Amniotic stem cell (primary cell): ENCODE results near the gene DNAJB1.
"Not testable (repeated sequence)": the region's sequence is repeated elsewhere in the genome, so short reads cannot be mapped to it uniquely, and the experiment has no call there.

ENCODE experiments used
- DNase-seq: peaks from one replicate; lab custom pipeline; 2025; lab: John Stamatoyannopoulos, UW

The DNAJB1 gene

DNA sequence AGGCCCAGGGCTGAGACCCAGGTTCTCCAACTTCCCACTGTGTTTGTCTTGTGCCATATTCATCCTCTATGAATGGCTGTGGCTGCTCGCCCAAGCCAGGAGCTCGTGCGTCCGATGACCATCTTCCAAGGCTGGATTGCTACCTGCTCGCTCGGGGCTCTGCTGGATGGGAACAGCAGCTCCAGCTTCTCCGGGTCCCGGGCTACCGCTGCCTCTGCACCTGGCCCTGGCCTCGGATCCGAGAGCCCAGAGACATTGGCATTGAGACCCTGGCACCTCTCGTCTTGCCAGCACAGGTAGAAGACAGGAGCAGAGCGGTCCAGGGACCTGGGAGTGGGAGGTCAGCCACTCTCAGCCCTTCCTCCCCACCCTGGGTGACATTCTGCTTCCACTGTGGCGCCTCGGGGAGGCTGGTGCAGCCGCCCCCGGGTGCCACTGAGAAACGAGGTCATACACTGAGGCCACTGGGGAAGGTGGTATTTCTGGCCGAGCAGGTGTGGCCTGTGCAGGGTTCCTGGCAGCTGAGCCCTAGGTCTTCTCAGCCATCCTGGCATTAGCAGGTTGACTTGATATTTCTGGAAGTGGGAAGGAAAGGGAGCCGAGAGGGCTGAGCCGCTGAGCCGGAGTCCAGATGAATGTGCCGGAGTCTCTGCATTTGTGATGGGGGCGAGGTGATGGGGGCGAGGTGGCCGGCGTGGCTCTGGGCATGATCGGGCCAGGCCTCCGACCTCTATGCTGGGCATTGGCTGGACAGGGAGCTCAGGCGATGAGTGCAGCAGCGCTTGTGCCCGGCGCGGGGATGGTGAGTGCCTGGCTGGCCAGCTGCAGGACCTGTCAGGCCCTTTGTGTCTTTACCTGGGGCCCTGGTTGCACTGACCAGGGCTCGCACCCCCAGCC is 35.1 kb upstream of the DNAJB1 start:
- no peak for DNase-seq

DNA sequence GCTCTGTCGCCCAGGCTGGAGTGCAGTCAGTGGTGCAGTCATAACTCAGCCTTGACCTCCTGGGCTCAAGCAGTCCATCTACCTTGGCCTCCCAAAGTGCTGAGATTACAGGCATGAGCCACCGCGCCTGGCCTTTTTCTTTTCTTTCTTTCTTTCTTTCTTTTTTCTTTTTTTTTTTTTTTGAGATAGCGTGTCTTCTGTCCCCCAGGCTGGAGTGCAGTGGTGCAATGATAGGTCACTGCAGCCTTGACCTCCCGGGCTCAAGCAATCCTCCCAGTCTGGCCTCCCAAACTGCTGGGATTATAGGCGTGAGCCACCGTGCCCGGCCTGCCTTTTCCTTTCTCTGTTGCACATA is 33.8 kb upstream of the DNAJB1 start:
- DNase-seq = not testable (repeated sequence)

DNA sequence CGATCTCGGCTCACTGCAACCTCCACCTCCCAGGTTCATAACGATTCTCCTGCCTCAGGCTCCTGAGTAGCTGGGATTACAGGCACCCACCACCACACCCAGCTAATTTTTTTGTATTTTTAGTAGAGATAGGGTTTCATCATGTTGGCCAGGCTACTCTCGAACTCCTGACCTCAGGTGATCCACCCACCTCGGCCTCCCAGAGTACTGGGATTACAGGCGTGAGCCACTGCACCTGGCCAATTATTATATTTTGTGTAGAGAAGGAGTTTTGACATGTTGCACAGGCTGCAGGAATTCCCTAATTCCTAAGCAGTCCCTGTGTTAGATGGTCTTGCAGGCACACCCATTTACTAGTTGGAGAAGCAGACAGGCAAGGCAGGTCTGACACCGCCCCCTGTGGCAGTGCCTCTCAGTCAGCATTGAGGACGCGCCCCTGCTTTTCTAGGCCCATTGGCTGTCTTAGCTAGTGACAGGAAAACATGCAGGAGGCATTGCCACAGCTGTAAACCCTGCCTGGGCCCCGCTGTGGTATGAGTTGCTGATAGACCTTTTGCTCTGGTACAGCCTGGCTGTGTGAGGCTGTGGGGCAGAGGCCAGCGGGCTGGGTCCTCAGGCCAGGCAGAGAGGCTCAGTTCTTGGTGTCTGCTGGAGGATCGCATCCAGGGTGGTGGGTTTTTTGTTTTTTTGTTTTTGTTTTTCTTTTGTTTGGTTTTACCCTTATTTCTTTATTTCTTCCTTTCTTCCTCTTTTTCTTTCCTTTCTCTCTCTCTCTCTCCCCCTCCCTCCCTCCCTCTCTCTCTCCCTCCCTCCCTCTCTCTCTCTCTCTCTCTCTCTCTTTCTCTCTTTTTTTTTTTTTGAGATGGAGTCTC is 33.2 kb upstream of the DNAJB1 start:
- DNase-seq = not testable (repeated sequence)

DNA sequence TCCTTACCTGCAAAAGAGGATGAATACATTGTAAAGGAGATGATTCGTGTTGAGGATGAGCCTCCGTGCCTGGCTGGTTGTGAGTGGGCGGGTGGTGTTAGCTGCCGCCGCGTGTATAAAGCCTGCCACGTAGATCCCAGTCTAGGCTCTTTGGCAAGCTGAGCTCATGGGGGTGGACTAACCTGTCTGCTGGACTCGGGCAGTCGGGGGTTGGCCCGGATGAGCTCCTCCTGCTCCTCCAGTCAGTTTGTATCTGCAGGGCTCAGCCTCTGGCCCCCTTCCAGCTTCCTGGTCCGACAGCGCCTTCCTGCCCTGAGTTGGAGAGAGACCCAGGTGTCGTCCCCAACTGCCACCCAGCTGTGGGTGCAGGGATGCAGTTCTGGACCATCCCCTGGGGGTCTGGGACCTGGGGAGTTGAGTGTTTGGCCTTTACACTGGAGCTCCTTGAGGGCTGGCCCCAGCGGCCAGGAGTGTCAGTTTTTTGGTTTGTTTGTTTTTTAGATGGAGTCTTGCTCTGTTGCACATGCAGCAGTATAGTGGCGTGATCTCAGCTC is 32.1 kb upstream of the DNAJB1 start:
- DNase-seq = no peak

DNA sequence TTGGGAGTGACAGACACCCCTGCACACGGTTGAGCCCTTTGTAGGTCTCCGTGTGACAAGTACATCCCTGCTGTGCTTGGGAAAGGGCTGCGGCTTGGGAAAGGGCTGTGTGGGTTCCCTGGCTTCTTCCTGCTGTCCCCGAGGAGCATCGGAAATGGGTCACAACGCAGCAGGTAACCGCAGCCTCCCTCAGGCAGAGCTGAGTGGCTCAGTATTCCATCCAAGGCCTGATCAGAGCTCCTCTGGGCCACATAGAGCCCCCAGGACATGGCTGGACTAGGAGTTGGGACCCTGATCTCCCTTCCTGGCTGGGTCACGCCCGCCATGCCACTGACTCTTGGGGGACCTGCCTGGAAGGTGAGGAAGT is 27.5 kb upstream of the DNAJB1 start:
- no peak for DNase-seq

DNA sequence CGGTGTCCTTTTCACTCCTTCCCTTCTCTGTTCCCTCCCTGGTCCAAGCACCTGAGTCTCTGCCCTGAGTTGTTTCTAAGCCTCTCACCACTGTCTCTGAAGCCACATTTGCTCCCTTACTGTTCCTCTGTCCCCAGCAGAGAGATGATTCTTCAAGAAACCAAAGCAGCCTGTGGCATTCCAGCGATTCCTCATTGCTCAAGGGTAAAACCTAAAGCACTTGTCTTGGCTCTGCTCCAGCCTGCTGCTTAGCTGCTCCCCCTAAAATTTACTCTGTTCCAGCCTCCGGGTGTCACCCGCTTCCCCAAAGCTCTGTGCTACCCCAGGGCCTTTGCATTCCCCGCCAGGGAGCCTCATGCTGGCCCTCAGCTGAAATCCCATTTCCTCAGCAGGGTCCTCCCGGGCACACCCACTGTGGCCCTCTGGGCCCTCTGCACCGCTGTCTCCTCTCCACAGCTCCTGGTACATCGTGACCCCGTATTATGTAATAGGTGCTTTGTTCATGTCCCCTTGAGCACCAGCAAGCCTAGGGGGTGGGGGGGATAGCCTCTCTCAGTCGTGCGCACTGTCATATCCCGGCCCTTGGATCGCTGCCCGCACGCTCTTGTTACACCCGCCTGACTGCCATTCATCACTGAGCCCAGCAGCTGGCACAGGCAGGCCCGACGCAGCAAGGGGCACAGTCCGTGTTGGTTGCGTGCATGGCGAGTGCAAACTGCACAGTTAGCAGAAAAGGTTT is 26.9 kb upstream of the DNAJB1 start:
- DNase-seq = no peak

DNA sequence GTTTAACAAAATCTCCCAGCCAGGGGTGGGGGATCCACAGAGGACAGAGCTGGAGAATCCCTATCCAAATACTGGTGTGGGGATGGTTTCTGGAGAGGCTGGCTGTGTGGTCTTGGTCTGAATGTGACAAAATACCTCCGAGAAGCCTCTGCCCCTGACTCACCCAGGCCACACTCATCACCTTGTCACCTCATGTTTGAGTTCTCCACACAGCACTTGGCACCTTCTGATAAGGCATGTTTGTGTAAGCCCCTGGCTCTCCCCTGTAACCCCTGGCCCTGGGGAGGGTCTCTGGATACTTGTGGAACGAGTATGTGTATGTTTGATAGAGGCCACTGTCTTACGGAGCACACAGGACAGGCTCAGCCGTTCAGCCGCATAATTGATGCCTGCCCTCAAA is 25.9 kb upstream of the DNAJB1 start:
- no peak for DNase-seq

DNA sequence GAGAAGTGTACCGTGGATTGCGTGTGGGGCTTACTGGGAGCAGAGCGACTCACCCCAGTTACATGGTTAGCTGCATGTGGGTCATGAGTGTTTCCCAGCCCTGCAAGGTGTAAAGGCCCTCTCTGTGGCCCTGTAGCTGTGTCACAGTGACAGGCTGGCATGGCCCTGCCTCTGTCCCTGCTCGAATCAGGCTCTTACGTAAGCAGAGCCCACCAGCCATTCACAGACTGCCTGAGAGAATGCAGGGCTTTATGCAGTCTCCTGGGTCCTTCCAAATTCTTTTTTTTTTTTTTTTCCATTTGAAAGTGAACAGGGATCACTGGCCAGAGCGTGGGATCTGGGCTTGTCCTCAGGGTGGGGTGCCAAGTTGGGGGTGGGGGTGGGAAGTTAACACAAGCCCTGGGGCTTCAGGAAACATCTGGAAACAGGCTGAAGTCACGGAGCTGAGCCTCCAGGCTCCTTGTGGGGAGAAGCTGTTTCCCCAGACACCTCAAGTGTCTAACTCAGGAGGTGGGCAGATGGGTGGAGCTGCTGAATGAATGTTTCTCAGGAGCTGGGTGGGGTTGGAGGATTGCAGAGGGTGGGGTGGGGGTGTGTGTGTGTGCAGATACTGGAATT is 24.6 kb upstream of the DNAJB1 start:
- no peak for DNase-seq

DNA sequence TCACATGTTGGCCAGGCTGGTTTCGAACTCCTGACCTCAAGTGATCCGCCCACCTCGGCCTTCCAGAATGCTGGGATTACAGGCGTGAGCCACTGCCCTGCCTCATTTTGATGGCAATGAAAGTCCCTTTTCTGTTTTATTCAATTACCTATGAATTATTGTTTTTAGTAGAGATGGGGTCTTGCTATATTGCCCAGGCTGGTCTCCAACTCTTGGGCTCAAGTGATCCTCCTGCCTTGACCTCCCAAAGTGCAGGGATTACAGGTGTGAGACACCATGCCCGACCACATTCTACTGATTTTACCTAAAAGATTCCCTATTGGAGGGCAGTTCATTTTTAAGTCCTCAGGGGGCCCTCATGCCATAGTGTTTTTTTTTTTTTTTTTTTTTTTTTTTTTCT is 23.8 kb upstream of the DNAJB1 start:
- not testable (repeated sequence) for DNase-seq

DNA sequence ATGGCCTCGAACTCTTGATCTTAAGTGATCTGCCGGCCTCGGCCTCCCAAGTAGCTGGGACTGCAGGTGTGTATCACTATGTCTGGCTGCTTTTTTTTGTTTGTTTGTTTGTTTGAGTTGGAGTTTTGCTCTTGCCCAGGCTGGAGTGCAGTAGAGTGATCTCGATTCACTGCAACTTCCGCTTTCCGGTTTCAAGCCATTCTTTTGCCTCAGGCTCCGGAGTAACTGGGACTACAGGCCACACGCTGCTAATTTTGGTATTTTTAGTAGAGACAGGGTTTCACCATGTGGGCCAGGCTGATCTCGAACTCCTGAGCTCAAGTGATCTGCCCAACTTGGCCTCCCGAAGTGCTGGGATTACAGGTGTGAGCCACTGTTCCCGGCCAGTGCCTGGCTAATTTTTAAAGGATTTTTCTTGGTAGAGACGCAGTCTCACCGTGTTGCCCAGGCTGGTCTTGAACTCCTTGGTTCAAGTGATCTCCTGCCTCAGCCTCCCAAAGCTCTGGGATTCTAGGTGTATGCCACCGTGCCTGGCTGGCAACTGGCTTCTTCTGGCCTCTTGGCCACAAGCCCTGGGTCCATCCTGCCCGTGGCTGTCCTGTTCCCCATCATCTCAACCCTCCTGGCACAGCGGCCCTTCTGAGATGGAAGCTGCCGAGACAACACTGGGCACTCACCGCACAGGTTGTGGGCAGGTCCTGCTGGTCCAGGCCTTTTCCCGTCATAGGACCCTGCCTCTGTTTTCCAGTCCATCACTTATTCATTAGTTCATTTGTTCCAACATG is 22.7 kb upstream of the DNAJB1 start:
- no peak for DNase-seq

DNA sequence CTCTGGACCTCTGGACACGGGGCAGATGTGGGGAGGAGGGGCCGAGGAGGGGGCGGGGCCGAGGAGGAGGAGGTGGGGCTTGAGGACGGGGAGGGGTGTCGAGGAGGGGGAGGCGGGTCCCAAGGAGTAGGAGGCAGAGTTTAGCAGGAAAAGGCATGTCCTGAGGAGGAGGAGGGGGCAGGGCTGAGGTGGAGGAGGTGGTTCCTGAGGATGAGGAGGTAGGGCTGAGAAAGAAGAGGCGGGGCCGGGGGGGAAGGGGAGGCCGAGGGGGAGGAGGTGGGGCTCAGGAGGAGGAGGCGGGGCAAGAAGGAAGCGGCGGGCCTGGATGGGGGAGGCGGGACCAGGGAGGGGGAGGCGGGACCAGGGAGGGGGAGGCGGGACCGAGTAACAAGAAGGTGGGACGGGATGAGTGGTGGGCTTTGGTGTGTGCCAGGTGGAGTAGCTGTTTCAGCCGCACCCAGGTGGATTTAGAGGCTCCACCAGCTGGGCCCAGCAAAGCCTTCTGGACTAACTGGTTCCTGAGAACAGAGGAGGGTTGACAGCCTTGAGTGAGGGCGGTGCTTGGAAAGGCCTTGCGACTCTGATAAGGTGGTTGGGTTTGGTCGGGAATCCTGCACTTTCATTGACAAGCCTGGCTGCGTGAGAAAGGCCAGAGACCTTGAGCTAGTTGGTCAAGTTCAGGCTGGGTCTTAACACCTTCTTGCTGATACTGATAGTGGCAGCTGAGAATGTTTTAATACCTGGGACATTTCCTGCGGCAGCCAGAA is 18.9 kb upstream of the DNAJB1 start:
- no peak for DNase-seq

DNA sequence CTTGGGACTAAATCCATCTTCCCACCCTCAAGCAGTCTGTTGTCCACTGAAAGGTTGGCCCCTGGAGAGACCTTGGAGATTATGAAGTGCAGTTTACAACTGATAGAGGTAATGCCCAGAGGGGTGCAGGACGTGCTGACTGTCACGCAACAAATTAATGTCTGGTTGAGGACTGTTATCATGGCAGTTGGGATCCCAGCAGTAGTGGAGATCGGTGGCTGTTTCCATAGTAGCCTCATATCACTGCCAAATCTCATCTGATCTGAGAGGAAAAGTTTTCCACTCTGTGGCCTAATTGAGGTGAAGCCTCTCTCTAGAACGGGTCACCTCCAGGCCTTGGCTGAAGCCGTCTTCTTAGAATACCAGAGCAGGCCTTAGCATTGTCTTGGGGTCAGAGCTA is 15.3 kb upstream of the DNAJB1 start:
- DNase-seq = no peak

DNA sequence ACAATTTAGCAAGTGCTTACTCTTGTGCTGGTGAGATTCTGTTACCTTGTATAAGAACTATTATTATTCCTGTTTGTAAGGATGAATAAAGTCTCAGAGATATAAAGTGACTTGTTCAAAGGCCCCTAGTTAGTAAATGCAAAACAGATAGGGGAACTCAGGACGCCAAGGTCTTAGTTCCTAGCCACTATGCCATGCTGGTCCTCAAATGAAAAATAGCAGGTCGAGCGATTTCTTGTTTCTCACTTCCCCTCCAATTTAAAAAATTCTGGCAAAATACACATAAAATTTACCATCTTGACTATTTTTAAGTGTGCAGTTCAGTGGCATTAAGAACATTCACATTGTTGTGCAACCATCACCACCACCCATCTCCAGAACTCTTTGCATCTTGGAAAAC is 12.3 kb upstream of the DNAJB1 start:
- DNase-seq = no peak

DNA sequence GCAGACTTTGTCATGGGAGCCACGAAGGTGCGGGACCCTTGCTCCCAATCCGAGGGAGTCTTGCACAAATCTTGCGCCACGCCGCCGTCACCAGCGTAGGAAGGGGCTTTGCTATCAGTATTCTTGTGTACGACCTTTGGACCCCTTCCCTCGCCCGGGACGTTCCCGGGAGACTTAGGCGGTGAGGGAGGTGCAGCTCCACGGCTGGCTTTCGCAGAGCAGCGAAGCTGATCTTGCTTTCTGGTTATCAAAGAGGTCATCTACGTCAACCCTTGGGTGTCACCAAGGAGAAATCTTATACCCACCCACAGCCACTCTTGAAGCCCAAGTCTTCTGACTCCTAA is 11.8 kb upstream of the DNAJB1 start:
- no peak for DNase-seq

DNA sequence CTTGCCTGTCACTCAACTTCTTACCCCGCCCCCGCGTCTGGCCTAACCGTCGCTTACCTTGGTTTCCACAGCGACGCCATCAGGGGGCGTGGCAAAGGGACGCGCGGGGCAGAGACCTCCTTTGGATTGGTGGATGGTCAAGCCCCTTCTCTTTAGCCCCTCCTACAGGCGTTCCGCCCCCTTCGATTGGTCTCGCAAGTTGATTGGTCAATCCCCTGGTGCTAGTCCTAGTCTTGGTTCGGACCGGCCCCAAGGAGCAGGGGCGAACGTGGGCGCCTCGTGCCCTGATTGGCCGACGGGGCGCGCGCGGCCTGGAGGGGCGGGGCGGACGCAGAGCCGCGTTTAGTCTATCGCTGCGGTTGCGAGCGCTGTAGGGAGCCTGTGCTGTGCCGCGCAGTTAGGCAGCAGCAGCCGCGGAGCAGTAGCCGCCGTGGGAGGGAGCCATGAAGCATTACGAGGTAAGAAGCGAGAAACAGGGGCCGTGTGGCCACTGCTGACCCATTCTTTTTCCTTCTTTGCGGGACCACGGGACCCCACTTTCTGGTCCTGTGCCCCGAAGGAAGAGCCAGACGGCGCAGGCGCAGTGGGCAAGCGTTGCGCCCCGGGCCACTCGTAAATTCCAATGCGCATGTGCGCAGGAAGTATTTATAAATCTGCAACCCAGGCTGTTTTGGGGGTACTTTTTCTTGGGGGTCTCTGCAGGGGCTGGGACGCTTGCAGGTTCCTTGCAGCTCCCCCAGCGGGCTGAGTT is 11.2 kb upstream of the DNAJB1 start, which contains the start of gene TECR:
Gene TECR, plus strand, starts transcription at position 341 of the 751 bp plus-strand sequence. Its CDS starts 103 bp downstream, at position 444.
- DNase-seq = peak; percentile 98

DNA sequence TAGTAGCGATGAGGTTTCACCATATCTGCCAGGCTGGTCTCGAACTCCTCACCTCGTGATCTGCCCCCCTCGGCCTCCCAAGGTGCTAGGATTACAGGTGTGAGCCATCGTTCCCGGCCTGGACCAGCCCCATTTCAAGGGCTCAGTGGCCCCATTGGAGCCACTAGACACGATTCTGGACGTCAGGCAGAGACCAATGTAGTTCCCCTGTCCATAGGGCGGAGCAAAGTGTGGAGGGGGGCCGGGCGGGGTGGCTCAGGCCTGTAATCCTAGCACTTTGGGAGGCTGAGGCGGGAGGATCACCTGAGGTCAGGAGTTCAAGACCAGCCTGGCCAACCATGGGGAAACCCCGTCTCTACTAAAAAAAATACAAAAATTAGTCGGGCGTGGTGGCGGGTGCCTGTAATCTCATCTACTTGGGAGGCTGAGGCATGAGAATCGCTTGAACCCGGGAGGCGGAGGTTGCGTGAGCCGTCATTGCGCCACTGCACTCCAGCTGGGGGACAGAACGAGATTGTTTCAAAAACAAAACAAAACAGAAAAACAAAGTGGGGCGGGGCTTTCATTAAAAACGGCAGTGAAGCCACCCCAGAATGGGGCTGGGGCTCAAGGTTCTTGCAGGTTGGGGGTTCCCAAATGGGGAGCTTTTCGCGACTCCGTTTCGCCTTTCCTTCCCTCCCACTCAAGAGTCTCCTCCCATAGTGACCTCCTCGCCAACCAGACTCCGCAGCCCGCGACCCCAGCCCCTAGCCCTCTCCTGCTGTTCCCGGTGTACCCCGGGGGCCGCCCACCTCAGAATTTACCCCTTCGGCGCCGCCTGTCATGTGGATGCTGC is 10.4 kb upstream of the DNAJB1 start:
- no peak for DNase-seq

DNA sequence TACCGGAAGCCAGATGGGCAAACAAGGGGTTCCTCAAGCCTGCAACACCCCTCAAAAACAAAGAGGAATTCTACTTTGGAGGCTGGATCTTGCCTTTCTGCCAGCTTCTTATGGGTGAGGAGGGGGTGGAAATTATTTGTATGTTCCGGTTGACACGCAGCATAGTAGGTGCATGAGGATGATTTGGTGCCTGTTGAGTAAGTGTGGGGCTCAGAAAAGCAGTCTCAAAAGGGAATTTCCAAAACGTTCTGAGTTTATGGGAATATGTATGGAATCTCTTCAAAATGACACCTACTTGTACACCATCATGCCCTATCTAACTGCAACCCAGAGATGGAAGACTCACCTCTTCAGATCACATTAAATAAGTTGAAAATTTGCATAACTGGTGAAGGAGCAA is 8.2 kb upstream of the DNAJB1 start:
- no peak for DNase-seq

DNA sequence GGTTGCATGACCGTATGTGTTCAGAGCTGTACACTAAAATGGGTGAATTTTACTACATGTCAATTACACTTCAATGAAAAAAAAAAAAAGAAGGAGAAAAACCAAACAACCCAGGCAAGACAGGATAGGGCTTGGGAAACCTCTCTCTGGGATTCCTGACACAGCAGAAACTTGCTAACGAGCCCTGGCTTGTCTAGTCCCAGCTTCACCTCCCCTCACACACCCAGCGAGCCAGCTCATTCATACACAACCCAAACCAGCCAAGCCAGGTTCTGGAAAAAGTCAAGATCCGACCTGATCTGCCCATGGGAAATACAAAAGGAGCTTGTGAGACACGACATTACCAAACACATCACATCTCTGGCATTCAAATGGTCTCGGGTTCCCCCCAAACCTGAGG is 7.5 kb upstream of the DNAJB1 start:
- DNase-seq = no peak

DNA sequence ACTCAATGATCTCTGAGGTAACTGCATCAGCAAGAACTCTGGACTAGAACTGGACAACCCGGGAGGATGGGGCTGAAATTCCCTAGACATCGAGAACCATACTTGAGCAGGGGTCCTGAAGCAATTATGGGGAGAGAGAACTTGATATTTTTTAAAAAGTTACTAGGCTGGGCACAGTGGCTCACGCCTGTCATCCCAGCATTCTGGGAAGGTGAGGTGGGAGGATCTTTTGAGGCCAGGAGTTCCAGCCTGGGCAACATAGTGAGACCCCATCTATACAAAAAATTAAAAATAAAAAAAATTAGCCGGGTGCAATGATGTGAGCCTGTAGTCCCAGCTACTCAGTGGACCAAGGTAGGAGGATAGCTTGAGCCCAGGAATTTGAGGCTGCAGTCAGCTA is 2.3 kb upstream of the DNAJB1 start:
- DNase-seq = no peak
